ENCODE measurements around the gene NAA25. TPM values are rescaled to one million over a fixed set of nuclear protein-coding genes. Genes with fewer than 3 reads are reported as not detected.
"Not testable (repeated sequence)": the region's sequence is repeated elsewhere in the genome, so short reads cannot be mapped to it uniquely, and the experiment has no call there.

The NAA25 gene
- total and polyA plus RNA-seq, 3 donors from 2014 or later = 15.2 to 31.8 (median 28.2) TPM

- no peaks in the 10 kb centered on the region for H3K9me3 ChIP-seq
- no peak for DNase-seq
- H3K36me3 ChIP-seq (ENCODE audit: low read depth, missing control alignments) = no peaks in the 10 kb centered on the region
- no peak overlapping the region for H3K4me3 ChIP-seq
- no peaks in the 10 kb centered on the region for H3K4me1 ChIP-seq
- H3K27me3 ChIP-seq = no peaks in the 10 kb centered on the region
- TF ChIP-seq CTCF (IDR thresholded peaks at IDR 0.05) (no peak), POLR2A (IDR thresholded peaks at IDR 0.05) (no peak)
- no peak overlapping the region for H3K27ac ChIP-seq
- intact Hi-C loops (cut with DNase I; ENCODE audit: low total_unique reads) = no loop called here
- 76 to 87% methylated on average over 4 of the region's 4 CpGs for WGBS, 2 donors
These were observed 110.6 kb downstream of the NAA25 start for GRCh38 chr12:111998015-111998414.

- H3K36me3 ChIP-seq (ENCODE audit: low read depth, missing control alignments) = no peaks in the 10 kb centered on the region
- H3K9me3 ChIP-seq = no peaks in the 10 kb centered on the region
- H3K27ac ChIP-seq = no peak overlapping the region
- DNase-seq = no peak
- 100% methylated on average over 2 of the region's 2 CpGs for WGBS, 2 donors
- TF ChIP-seq CTCF (IDR thresholded peaks at IDR 0.05) (no peak), POLR2A (IDR thresholded peaks at IDR 0.05) (no peak)
- no peak overlapping the region for H3K4me3 ChIP-seq
- no peaks in the 10 kb centered on the region for H3K4me1 ChIP-seq
- intact Hi-C loops (cut with DNase I; ENCODE audit: low total_unique reads) = no loop called here
- H3K27me3 ChIP-seq = no peaks in the 10 kb centered on the region
These were observed 111.3 kb downstream of the NAA25 start for GRCh38 chr12:111997300-111997699.

GRCh38 chr12:111995782-111996480, 112.7 kb downstream of the NAA25 start:
- H3K4me1 ChIP-seq = no peaks in the 10 kb centered on the region
- no peaks in the 10 kb centered on the region for H3K36me3 ChIP-seq (ENCODE audit: low read depth, missing control alignments)
- 82 to 90% methylated on average over 1 of the region's 1 CpG for WGBS, 2 donors
- DNase-seq = no peak
- H3K27me3 ChIP-seq = no peaks in the 10 kb centered on the region
- no peak for TF ChIP-seq POLR2A (IDR thresholded peaks at IDR 0.05)
- no peak for TF ChIP-seq CTCF (IDR thresholded peaks at IDR 0.05)
- no peak overlapping the region for H3K4me3 ChIP-seq
- intact Hi-C loops (cut with DNase I; ENCODE audit: low total_unique reads) = no loop called here
- H3K9me3 ChIP-seq = no peaks in the 10 kb centered on the region
- H3K27ac ChIP-seq = no peak overlapping the region

- H3K36me3 ChIP-seq (ENCODE audit: low read depth, missing control alignments); H3K9me3 ChIP-seq; H3K4me3 ChIP-seq; H3K27ac ChIP-seq; H3K27me3 ChIP-seq; DNase-seq; H3K4me1 ChIP-seq; intact Hi-C loops (cut with DNase I; ENCODE audit: low total_unique reads): not testable (repeated sequence)
- WGBS, 2 donors = 78 to 80% methylated on average over 17 of the region's 17 CpGs
These were observed 114.1 kb downstream of the NAA25 start for GRCh38 chr12:111994211-111995111.

- H3K9me3 ChIP-seq = no peaks in the 10 kb centered on the region
- DNase-seq = no peak
- no peaks in the 10 kb centered on the region for H3K4me1 ChIP-seq
- WGBS, 2 donors = 69 to 71% methylated on average over 2 of the region's 2 CpGs
- TF ChIP-seq POLR2A (IDR thresholded peaks at IDR 0.05) (no peak), CTCF (IDR thresholded peaks at IDR 0.05) (no peak)
- intact Hi-C loops (cut with DNase I; ENCODE audit: low total_unique reads) = no loop called here
- no peaks in the 10 kb centered on the region for H3K27me3 ChIP-seq
- H3K36me3 ChIP-seq (ENCODE audit: low read depth, missing control alignments) = no peaks in the 10 kb centered on the region
- no peak overlapping the region for H3K4me3 ChIP-seq
- H3K27ac ChIP-seq = no peak overlapping the region
These were observed 115.1 kb downstream of the NAA25 start for GRCh38 chr12:111993292-111994150.
